Right ventricle myocardium inferior (tissue), 1 donor: ENCODE results near the gene MYZAP. TPM values are rescaled to one million over a fixed set of nuclear protein-coding genes. Genes with fewer than 3 reads are reported as not detected.
A peak's percentile ranks its signal among the peaks of the same experiment; 100 is the strongest.

Experiments
- ATAC-seq: fragments of 200-7000 bp; cut with Tn5 transposase; one replicate; pipeline ENCODE4 v1.9.1; 2020; ENCODE audit warnings: mild to moderate bottlenecking, moderate library complexity
- DNase-seq: peaks from one replicate; pipeline ENCODE4 v3.0.0; 2021; ENCODE audit errors: missing footprints
- intact Hi-C: fragments of 100-400 bp; cut with DNase I; formaldehyde crosslinking; loops from one replicate; pipeline ENCODE4 v1.11.0; 2022
- total RNA-seq: library from RNA; stranded (reverse); fragmentation: NEBNext Ultra II Directional; extraction: Animal tissue kit (Norgen Biotek cat#: 25700); gene quantifications from one replicate; pipeline ENCODE4 v1.2.1, GENCODE V29; 2021
- donor health status: DM: no; HTN: yes; CAD: no; lungs with severe emphysema.

MYZAP gene
- total RNA-seq, 1 donor from 2014 or later = 869 TPM

GRCh38 chr15:57583282-57583681 lies 8.4 kb upstream of the MYZAP start:
- DNase-seq = no peak
- ATAC-seq = no peak
- intact Hi-C loops = no loop called here

GRCh38 chr15:57583720-57584119 lies 8.0 kb upstream of the MYZAP start:
- intact Hi-C loops = no loop called here
- DNase-seq = no peak
- ATAC-seq = no peak

- no peak for DNase-seq
- intact Hi-C loops = no loop called here
- no peak for ATAC-seq
Observed at GRCh38 chr15:57586661-57587424, 4.9 kb upstream of the MYZAP start.

GRCh38 chr15:57589281-57589680 lies 2.4 kb upstream of the MYZAP start:
- intact Hi-C loops = no loop called here
- DNase-seq (no peak), ATAC-seq (no peak)

GRCh38 chr15:57589754-57590153 lies 1.9 kb upstream of the MYZAP start:
- intact Hi-C loops = loop anchor here (2.0 kb wide), 1 partner anchor 21 kb away; no protein-coding TSS in a partner anchor
- ATAC-seq = no peak

GRCh38 chr15:57591237-57591821 lies 375 bp upstream of the MYZAP start:
- no peak for DNase-seq
- intact Hi-C loops = loop anchor here (2.0 kb wide), 1 partner anchor 23 kb away; no protein-coding TSS in a partner anchor
- no peak for ATAC-seq

More at GRCh38 chr15:57589754-57590153, 1.9 kb upstream of the MYZAP start:
- DNase-seq = no peak

GRCh38 chr15:57592426-57592825 lies 722 bp downstream of the MYZAP start:
- ATAC-seq (no peak), DNase-seq (no peak)
- intact Hi-C loops = no loop called here

- DNase-seq = no peak
- no peak for ATAC-seq
- intact Hi-C loops = no loop called here
Observed at GRCh38 chr15:57592836-57593420, 1.2 kb downstream of the MYZAP start.

- intact Hi-C loops = loop anchor here (2.0 kb wide), 2 partner anchors 16 to 34 kb away; no protein-coding TSS in a partner anchor
- DNase-seq (no peak), ATAC-seq (no peak)
Observed at GRCh38 chr15:57594479-57594878, 2.8 kb downstream of the MYZAP start.

- peak; percentile 65 for ATAC-seq
- intact Hi-C loops = loop anchor here (2.0 kb wide), 2 partner anchors 16 to 34 kb away; no protein-coding TSS in a partner anchor
Observed at GRCh38 chr15:57595011-57595866, 3.5 kb downstream of the MYZAP start.

GRCh38 chr15:57596301-57596855 lies 4.7 kb downstream of the MYZAP start:
- intact Hi-C loops = no loop called here
- ATAC-seq (peak; percentile 42), DNase-seq (no peak)

More at GRCh38 chr15:57595011-57595866, 3.5 kb downstream of the MYZAP start:
- no peak for DNase-seq

- DNase-seq (no peak), ATAC-seq (no peak)
- intact Hi-C loops = no loop called here
Observed at GRCh38 chr15:57596978-57597377, 5.3 kb downstream of the MYZAP start.

GRCh38 chr15:57597431-57597830 lies 5.7 kb downstream of the MYZAP start:
- no peak for ATAC-seq
- intact Hi-C loops = no loop called here
- no peak for DNase-seq

- DNase-seq = no peak
- intact Hi-C loops = loop anchor here (2.0 kb wide), 1 partner anchor 36 kb away; no protein-coding TSS in a partner anchor
- ATAC-seq = no peak
Observed at GRCh38 chr15:57598346-57598745, 6.6 kb downstream of the MYZAP start.

GRCh38 chr15:57599296-57599810 lies 7.6 kb downstream of the MYZAP start:
- intact Hi-C loops = loop anchor here (2.0 kb wide), 1 partner anchor 35 kb away; no protein-coding TSS in a partner anchor
- ATAC-seq = no peak
- DNase-seq = no peak

GRCh38 chr15:57600197-57600596 lies 8.5 kb downstream of the MYZAP start:
- no peak for DNase-seq
- intact Hi-C loops = no loop called here
- ATAC-seq = no peak

- no peak for DNase-seq
- ATAC-seq = peak; percentile 37
- intact Hi-C loops = no loop called here
Observed at GRCh38 chr15:57604507-57604906, 12.8 kb downstream of the MYZAP start.

GRCh38 chr15:57605491-57605890 lies 13.8 kb downstream of the MYZAP start:
- no peak for ATAC-seq
- intact Hi-C loops = no loop called here
- DNase-seq = no peak
